Sigmoid colon (tissue), 4 donors: Measurements from ENCODE around the gene GFM2.

ENCODE experiments used
- EP300 ChIP-seq, 4 donors: sonication (generic); formaldehyde crosslinking; IDR thresholded peaks; one replicate each; pipeline ENCODE4 v1.6.1; 2017; ENCODE audit warnings: antibody characterized with exemption in 4 of 4
- TF ChIP-seq, protein P1 (sequence below), 4 experiments: fragments of 450-650 bp in 3 of 4; fragments of 200-600 bp in 1 of 4; IDR thresholded peaks; one replicate each; pipeline ENCODE4 v1.5.1; 2016 to 2019; ENCODE audit warnings: antibody characterized with exemption in 4 of 4, mild to moderate bottlenecking in 3 of 4, moderate library complexity in 2 of 4

DNA sequence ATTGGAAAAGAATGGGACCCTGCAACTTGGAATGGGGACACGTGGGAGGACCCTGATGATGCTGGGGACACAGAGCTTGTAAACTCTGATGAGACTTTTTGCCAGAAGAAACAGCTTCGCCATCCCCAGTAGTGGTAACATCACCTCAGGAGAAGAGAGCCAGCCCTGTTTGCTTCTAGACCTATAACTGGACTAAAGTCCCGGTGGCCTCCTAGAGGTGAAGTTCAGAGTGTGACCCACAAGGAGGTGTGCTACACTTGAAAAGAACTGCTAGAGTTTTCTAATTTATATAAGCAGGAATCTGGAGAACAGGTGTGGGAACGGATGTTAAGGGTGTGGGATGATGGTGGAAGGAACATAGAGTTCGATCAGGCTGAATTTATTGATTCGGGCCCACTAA, 19.9 kb upstream of the GFM2 start:
- TF ChIP-seq, protein P1, sequence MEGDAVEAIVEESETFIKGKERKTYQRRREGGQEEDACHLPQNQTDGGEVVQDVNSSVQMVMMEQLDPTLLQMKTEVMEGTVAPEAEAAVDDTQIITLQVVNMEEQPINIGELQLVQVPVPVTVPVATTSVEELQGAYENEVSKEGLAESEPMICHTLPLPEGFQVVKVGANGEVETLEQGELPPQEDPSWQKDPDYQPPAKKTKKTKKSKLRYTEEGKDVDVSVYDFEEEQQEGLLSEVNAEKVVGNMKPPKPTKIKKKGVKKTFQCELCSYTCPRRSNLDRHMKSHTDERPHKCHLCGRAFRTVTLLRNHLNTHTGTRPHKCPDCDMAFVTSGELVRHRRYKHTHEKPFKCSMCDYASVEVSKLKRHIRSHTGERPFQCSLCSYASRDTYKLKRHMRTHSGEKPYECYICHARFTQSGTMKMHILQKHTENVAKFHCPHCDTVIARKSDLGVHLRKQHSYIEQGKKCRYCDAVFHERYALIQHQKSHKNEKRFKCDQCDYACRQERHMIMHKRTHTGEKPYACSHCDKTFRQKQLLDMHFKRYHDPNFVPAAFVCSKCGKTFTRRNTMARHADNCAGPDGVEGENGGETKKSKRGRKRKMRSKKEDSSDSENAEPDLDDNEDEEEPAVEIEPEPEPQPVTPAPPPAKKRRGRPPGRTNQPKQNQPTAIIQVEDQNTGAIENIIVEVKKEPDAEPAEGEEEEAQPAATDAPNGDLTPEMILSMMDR (IDR thresholded peaks at IDR 0.05) = no peak
- TF ChIP-seq EP300 (IDR thresholded peaks at IDR 0.05) = no peak
